Lower leg skin (tissue), 4 donors: ENCODE results near the gene C6orf89. TPM values are rescaled to one million over a fixed set of nuclear protein-coding genes. Genes with fewer than 3 reads are reported as not detected.
"Not testable (repeated sequence)": the region's sequence is repeated elsewhere in the genome, so short reads cannot be mapped to it uniquely, and the experiment has no call there.

ENCODE experiments used
- DNase-seq, 2 donors: peaks; one replicate each; pipeline ENCODE4 v3.0.0-alpha.2; 2019; ENCODE audit warnings: low spot score in 2 of 2
- H3K4me3 ChIP-seq: fragments of 200-600 bp; sonication (generic); 2 replicates; pipeline ENCODE4 v1.5.1; 2017; ENCODE audit warnings: mild to moderate bottlenecking, low read depth; ENCODE audit not compliant: poor library complexity, severe bottlenecking
- CTCF ChIP-seq, 3 donors: fragments of 450-650 bp; IDR thresholded peaks; one replicate each; pipeline ENCODE4 v1.5.1; 2016; ENCODE audit warnings: antibody characterized with exemption in 3 of 3, mild to moderate bottlenecking in 3 of 3, moderate library complexity in 2 of 3
- POLR2A ChIP-seq, 2 donors: fragments of 450-650 bp; IDR thresholded peaks; one replicate each; pipeline ENCODE4 v1.6.1; 2016 to 2017; ENCODE audit warnings: antibody characterized with exemption in 2 of 2, mild to moderate bottlenecking in 1 of 2, moderate library complexity in 1 of 2
- WGBS, 2 donors: methylation state at CpG; one replicate each; pipeline ENCODE4 v1.1.5; 2018; 5-methylcytosine and 5-hydroxymethylcytosine counted together
- intact Hi-C: fragments of 100-400 bp; cut with DNase I; formaldehyde crosslinking; loops from one replicate; pipeline ENCODE4 v1.15.0; 2023; ENCODE audit warnings: low total_unique reads
- total RNA-seq, 4 donors: library from RNA; depleted of rRNA; stranded (reverse); fragments of >200 nt; gene quantifications; one replicate each; pipeline ENCODE4 v1.1.0, GENCODE V29; 2016

C6orf89 gene
- total RNA-seq, 4 donors from 2014 or later, result 27.5 to 47.4 (median 30.5) TPM

GRCh38 chr6:36884610-36885009 is 1.1 kb upstream of the C6orf89 start:
- H3K4me3 ChIP-seq, result no peak overlapping the region
- intact Hi-C loops, result no loop called here
- TF ChIP-seq CTCF (IDR thresholded peaks at IDR 0.05), result no peak
- TF ChIP-seq POLR2A (IDR thresholded peaks at IDR 0.05), result no peak
- 97 to 99% methylated on average over 3 of the region's 3 CpGs for WGBS, 2 donors
- DNase-seq, result no peak

GRCh38 chr6:36886950-36887618 is 1.3 kb downstream of the C6orf89 start:
- intact Hi-C loops, result no loop called here
- no peak for DNase-seq
- WGBS, 2 donors, result 70% methylated on average over 10 of the region's 10 CpGs

GRCh38 chr6:36888115-36888643 is 2.4 kb downstream of the C6orf89 start:
- TF ChIP-seq CTCF (IDR thresholded peaks at IDR 0.05) (no peak), POLR2A (IDR thresholded peaks at IDR 0.05) (no peak)
- WGBS, 2 donors, result 92 to 94% methylated on average over 7 of the region's 7 CpGs
- DNase-seq, result no peak

More at GRCh38 chr6:36886950-36887618, 1.3 kb downstream of the C6orf89 start:
- no peak overlapping the region for H3K4me3 ChIP-seq
- TF ChIP-seq CTCF (IDR thresholded peaks at IDR 0.05) (no peak), POLR2A (IDR thresholded peaks at IDR 0.05) (no peak)

GRCh38 chr6:36888654-36889481 is 3.1 kb downstream of the C6orf89 start:
- H3K4me3 ChIP-seq, result no peak overlapping the region
- no peak for TF ChIP-seq CTCF (IDR thresholded peaks at IDR 0.05)
- TF ChIP-seq POLR2A (IDR thresholded peaks at IDR 0.05), result no peak
- WGBS, 2 donors, result 66 to 71% methylated on average over 6 of the region's 6 CpGs
- intact Hi-C loops, result no loop called here
- DNase-seq, result no peak

More at GRCh38 chr6:36888115-36888643, 2.4 kb downstream of the C6orf89 start:
- no peak overlapping the region for H3K4me3 ChIP-seq
- intact Hi-C loops, result no loop called here

- intact Hi-C loops, result loop anchor here (10.0 kb wide), 1 partner anchor 315 kb away; no protein-coding TSS in a partner anchor
- H3K4me3 ChIP-seq, result no peak overlapping the region
- WGBS, 2 donors, result 93 to 97% methylated on average over 3 of the region's 3 CpGs
- no peak for DNase-seq
- TF ChIP-seq CTCF (IDR thresholded peaks at IDR 0.05) (no peak), POLR2A (IDR thresholded peaks at IDR 0.05) (no peak)
Measured at GRCh38 chr6:36890112-36890663, 4.4 kb downstream of the C6orf89 start.

- intact Hi-C loops, result loop anchor here (10.0 kb wide), 1 partner anchor 314 kb away; no protein-coding TSS in a partner anchor
- not testable (repeated sequence) for DNase-seq, H3K4me3 ChIP-seq
- 94 to 98% methylated on average over 2 of the region's 2 CpGs for WGBS, 2 donors
Measured at GRCh38 chr6:36891153-36891552, 5.4 kb downstream of the C6orf89 start.
